HG03025 (cell line): ENCODE results near the gene PDE6G.
"Not testable (repeated sequence)": the region's sequence is repeated elsewhere in the genome, so short reads cannot be mapped to it uniquely, and the experiment has no call there.

Experiments used
- ATAC-seq: cut with Tn5 transposase; IDR thresholded peaks from one replicate; pipeline ENCODE4 v1.9.1; 2021; ENCODE audit warnings: mild to moderate bottlenecking, moderate library complexity; ENCODE audit not compliant: unreplicated experiment, low FRiP score

The PDE6G gene

DNA sequence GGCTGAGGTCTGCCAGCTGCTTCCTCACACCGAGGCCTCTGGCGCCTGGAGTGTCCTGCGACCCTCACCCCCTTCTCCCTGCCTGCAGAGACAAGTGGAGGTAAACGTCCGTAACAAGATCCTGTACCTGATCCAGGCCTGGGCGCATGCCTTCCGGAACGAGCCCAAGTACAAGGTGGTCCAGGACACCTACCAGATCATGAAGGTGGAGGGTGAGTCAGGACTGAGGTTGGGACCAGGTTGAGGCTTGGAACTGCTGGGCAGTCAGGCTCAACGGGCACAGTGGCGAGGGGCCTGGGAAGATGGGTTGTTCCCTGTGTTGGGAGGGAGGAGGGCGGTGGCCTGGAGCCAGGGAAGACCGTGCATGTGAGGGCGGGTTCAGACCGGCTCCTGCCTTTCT is 32.3 kb upstream of the PDE6G start:
- ATAC-seq: no peak

DNA sequence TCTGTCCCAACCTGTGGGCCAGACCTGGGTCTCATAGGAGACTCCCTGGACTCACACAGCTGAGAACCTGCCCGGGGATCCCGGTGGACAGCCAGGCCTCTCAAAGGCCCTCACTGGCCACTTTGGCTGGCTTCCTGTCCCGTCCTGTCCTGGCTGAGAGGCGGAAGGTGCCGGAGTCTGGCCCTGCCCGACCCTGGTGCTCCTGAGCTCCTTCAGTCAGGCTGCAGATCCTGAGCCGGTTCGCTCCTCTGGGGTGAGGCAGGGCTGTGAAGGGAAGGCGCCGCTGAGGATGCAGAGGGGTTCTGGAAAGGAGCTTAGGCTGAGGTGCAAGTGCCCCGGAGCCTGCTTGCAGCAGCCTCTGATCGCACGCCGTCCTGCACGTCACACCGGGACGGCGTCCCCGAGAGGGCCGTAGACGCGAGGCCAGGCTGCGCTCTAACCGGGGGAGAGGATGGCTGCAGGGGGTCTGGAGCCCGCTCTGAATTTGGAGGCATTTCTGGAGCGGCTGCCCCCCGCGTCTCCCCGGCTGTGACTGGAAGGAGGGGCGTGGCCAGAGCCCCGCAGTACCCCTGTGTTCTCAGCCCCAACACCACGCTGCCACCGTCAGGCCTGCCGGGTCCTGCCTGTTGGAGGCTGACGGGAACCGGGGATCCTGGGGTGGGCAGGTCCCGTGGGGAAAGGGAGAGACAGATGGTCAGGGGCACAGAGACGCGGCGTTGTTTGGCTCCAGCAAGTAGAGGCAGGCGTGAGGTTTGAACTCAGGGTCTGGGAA is 31.6 kb upstream of the PDE6G start:
- ATAC-seq: no peak

DNA sequence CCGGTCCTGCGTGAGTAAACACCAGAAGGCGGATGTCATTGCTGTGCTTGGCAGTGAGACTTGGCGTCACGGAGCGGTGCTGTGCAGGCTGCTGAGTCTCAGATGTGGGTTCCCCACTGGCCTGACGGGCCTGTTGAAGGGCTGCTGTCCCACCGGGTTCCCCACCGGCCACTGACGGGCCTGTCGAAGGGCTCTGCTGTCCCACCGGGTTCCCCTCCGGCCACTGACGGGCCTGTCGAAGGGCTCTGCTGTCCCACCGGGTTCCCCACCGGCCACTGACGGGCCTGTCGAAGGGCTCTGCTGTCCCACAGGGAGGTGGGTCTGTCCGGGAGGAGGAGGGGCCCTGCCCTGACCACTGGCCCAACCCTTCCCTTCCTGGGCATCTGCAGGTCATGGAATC is 30.3 kb upstream of the PDE6G start:
- ATAC-seq: no peak

DNA sequence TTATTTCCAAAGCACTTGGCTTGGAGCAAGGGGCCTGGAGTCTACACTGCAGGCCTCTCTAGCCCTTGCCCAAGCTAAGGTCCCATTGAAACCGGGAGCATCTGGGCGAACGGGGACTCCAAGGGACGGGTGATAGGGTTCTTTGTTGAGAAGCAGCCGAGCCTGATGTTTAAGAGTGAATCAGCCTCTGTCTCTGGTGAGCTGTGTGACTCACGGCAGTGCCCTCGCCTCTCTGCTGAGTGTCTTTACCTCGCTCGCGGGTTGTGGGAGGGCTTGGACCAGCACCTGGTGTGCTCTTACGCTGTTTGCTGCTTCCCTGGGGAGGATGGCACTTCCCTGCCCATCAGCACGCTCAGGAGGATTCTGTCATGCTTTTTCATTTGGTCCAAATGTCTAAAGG is 28.8 kb upstream of the PDE6G start:
- no peak for ATAC-seq

DNA sequence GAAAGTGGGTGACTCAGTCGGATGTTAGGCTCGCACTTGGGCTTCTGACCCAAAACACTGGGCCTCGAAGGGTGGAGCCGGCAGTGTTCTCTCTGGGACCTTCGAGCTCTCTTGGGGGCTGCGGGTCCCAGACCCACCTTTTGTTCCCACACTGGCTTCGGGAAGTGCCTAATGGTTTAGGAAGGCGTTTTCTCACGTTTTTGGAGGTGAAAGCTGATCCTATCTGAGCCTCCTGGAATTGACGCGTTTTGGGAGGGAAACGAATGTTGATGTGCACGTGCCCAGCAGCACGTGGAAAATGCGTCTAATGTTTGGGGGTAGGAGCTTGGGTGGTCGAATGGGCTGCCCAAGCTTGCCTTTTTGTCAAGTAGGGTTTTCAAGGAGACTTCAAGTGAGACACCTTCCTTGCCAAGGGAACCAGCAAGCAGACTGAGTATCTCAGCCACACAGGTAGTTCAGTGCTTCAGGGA is 28.1 kb upstream of the PDE6G start:
- no peak for ATAC-seq

DNA sequence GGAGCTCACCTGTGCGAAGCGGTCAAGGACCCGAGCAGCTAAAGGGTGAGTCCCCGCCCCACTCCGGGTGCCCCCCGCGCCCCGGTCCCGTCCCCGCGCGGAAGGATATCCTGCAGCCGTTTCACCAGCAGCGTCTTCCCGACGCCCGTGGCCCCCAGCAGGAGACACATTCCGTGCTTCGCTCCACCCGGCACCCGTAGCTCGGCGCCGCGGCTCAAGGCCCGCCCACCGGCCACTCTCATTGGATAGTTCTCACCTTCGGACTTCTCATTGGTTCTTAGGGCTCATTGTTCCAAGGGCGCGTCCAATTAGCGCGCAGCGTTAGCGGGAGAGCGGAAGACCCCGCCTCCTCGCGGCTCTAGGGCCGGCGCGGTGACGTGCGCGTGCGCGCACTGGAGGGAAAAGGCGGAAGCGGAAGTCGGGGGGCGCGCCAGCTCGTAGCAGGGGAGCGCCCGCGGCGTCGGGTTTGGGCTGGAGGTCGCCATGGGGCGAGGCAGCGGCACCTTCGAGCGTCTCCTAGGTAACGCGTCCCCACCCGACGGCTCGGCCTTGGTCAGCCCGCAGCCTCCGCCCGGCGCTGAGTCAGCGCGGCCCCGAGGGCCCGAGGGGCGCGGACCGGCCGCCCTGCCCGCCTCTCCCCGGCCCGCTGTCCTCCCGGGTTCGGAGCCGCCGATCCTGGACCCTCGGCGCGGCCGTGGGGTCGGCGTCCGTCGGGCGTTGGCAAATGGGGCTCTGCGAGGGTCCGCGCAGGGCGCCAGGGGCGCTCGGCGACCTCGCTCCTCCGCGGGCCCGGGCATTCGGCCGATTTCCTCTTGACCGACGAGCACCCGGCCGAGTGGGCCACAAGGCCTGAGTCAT is 27.5 kb upstream of the PDE6G start, which contains the start of the genes ARL16 and HGS:
TSS of gene ARL16 (minus strand) at position 214 of the 858 bp plus-strand sequence. CDS start at position 170, 44 bp downstream.
TSS of gene HGS (plus strand) at position 428 of the 858 bp plus-strand sequence. CDS start at position 484, 56 bp downstream.
- ATAC-seq: peak; percentile 90

DNA sequence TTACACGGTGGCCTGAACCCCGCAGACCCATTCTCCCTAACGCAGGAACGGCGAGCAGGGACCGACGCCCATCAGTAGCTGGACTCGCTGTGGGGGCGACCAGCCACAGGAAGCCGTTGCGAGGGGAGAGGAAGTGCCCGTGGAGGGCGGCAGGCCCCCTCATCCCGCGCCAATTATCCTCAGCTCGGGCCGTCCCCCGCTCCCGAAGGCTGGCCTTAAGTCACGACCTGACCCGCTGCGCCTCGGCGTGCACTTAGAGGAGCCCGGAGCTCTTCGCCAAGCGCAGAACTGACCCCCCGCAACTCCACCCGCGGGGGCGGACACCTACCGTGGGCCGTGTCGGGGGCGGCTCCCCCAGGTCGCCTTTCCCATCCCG is 26.9 kb upstream of the PDE6G start:
- peak; percentile 26 for ATAC-seq

DNA sequence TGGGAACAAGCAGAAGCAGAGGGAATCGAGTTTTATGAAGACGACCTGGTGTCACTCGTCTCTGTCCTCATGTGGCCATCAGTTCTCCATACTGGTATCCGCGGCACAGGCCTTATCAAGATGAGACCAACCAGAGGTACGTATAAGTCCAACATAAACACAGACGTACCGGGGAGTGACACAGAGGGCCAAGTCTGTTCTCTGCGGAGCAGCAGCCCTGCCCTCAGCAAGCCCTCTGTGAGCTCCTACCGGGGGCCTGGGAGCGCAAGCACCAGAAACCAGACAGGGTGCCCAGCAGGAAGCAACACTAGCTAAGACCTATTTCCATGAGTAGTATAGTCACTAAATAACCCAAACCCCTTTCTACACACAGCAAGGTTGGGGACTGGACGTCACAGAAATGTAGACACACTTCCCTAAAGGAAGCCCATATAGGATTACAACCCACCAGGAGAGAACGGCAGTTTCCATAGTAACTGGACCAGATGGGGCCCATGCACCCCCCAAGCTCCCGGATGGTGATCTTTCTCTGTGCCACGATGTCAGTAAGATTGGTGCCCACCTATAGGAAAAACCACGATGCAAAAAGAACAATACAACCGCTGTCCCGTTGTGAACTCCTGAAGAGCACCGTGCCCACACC is 26.3 kb upstream of the PDE6G start:
- no peak for ATAC-seq

DNA sequence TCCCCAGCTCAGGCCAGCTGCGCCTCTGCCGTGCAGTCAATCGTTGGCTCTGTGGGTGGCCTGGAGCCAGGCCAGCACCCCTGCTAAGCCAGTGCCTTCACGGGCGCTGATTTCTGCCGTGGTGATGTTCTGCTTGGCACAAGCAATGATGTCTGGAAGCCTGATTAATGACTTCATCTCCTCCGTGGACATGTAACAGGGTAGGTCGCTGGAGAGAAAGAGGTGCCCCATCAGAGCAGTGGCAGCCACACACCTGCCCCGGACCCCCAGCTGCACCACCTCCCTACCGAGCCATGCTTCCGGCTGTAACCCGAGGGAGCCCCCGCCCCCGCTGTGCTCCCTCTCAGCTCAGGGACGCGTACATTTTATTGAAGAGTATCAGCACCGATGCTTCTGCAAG is 25.3 kb upstream of the PDE6G start:
- no peak for ATAC-seq

DNA sequence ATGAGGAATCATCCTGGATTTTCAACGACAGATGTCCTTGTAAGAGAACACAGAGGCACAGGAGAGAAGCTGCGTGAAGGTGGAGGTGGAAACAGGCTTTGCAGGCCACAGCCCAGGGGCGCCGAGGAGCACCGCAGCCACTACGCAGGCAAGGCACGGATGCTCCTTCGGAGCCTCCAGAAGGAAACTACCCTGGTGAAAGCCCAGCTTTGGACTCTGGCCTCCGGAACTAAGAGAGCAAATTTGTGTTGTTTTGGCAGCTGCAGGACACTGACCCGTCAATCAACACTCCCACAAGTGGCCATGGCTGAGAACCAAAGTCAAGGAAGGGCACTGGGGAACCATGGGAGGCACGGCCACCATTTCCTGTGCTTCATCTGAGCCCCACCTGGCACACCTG is 23.8 kb upstream of the PDE6G start:
- no peak for ATAC-seq

DNA sequence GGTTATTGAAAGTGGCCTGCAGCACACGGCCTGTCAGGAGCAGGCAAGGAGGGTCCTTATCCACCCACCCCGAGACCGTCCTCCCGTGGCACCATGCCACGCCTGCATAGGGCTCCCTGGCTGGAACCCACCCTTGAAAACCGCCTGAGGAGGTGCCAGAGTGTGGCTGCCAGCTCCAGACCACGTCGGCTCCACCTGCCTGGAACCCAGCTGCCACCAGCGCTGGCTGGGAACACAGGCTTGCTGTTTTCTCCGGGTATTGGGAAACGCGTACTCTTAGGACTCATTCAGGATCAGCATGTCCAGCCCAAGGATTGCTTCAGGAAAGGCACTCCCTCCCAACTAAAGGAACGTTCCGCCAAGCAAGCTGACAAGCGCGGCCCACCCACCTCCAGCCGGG is 20.6 kb upstream of the PDE6G start:
- ATAC-seq: no peak

DNA sequence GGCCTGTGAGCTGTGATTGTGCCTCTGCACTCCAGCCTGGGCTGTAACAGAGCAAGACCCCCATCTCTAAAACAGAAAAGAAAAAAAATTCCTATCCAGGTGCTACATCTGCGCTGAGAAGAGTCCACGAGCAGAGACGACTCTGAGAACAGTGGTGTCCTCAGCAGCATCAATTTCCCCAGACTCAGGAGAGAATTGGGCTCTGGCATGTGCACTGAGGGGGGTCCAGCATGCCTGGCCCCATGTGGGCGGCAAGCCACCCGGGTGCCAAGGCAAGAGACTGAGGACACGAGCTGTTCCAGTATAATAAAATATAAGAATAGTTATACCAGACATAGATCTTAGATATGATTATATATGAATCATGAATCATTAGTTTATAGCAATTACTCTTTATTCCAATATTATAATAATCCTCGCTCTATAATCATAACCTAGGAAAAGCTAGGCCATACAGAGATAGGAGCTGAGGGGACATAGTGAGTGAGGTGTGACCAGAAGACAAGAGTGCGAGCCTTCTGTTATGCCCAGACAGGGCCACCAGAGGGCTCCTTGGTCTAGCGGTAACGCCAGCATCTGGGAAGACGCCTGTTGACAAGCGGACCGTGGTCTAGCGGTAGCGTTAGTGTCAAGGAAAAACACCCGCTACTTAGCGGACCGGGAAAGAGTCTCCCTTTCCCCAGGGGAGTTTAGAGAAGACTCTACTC is 19.3 kb upstream of the PDE6G start:
- not testable (repeated sequence) for ATAC-seq

DNA sequence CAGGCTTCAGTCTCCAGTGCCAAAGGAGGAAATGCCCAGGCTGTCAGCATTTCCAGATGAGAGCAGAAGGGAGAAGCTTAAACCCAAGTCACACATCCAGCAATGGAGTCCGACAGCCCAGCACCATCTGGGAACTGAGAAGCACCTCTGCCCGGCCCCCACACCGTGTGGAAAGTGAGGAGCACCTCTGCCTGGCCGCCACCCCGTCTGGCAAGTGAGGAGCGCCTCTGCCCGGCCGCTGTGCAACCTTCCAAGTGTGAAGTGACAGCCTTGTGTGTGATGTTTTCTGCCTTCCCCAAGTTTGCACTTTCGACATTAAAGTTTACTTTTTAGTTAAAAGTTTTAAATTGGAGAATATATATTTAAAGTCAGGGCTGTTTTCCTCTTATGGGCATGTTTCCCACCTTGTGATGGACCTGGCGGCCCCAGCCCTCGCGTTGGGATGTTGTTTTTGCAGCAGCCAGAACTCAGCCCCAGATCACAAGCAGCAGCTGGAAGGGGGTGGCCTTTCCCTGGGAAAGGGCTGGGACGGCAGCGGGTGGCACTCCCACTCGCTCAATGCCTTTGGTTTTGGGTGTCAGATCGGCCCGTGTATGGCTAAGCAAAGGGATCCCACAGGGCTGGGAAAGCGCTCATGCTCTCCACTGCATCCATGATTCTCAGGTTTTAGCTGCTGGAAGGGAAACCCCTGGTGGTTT is 17.4 kb upstream of the PDE6G start:
- ATAC-seq: no peak

DNA sequence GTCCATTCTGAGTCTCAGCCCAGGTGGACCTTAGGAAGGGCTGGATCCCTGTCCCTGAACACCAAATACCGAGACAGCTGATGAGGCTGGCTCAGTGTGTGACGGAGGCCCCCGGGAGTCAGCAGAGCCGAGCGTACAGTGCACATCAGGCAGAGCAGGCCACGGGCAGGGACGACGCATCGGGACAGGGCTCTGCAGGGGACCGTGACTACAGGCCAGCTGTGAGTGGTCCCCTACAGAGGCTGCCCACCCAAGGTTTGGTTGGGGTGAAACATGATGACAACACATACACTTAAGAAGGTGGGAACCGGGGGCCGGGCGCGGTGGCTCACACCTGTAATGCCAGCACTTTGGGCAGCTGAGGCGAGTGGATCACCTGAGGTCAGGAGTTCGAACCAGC is 16.6 kb upstream of the PDE6G start:
- no peak for ATAC-seq

DNA sequence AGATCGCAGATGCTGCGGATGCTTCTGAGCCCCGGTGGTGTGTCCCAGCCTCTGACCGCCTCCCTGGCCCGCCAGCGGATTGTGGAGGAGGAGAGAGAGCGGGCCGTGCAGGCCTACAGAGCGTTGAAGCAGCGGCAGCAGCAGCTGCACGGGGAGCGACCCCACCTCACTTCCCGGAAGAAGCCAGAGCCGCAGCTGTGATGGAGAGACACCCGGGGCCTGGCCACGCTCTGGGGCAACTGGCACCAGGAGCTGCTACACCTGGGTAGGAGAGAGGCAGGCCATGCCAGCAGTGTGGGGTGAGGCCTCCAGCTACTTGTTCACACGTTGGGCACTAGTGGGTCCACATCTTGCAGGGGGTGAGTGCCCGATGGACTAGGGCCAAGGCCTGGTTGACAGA is 16.2 kb upstream of the PDE6G start:
- no peak for ATAC-seq

DNA sequence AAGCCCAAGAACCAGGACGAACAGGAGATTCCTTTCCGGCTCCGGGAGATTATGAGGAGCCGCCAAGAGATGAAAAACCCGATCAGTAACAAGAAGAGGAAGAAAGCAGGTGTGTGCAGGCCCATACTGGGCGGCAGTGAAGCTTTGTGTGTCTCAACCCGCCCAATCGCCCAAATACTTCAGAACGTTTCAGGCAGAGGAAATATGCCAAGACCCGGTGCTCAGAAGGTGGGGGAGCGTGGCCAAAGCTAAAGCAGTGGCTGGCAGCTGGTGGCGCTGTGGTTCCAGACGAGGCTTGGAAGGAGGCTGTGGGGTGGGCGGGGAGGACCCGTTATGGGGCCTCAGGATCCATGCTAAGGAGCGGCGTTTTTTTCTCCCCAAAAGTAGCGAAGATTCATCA is 11.4 kb upstream of the PDE6G start:
- no peak for ATAC-seq

DNA sequence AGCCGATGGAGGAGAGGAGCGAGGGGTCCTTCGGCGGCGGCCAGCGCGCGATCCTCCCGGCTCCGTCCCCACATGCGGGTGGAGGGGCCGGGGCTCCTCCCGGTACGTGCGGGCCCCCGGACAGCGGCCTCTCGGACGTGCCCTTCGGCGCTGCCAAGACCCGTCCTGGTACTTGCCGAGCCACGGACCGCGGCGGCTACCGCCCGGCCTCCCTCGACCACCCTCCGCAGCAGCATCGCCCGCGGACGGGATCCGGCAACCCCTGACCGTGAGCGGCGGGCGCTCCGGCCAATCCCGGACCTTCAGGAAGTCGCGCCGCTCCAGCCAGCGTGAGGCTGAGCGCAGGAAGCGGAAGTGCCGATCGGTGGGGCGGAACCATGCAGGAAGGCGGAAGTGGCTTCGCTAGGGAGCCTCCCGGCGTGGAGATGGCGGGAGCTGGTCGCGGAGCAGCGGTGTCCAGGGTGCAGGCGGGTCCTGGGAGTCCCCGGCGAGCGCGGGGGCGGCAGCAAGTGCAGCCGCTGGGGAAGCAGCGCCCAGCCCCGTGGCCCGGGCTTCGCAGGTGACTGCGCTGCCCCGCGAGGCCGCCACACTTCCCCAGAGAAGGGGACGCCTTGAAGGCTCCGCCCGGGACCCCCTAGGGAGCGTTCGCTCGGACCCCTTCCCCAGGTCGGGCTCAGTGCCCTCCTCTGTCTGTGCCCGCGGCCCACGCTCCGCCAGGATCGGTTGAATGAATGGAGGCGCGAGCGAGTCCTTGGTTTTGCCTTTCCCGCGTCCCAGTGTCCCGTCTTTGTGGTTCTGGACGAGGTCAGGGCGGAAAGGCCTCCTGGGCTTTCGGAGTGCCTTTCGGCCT is 10.2 kb upstream of the PDE6G start, which contains the start of the genes CCDC137 and OXLD1:
TSS of gene CCDC137 (plus strand) at position 396 of the 850 bp plus-strand sequence. CDS start at position 426, 30 bp downstream.
TSS of gene OXLD1 (minus strand) at position 264 of the 850 bp plus-strand sequence. CDS start at position 236, 28 bp downstream.
- ATAC-seq: peak; percentile 75

DNA sequence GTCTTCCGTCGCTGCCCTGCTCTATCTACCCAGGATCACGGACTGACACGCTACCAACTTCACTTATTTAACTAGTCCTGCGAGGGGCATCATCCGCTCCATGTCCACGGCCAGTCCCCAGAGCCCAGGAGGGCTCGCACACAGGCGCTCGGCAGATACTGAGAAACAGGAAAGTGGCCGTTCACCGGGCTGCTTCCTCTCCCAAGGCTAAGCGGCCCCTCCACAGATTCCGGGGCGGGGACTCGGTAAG is 9.7 kb upstream of the PDE6G start:
- peak; percentile 7 for ATAC-seq
